K562 (cell line): ENCODE measurements around the gene LAG3. TPM values are rescaled to one million over a fixed set of nuclear protein-coding genes. Genes with fewer than 3 reads are reported as not detected.

Source experiments
- ATAC-seq: fragments of 200-7000 bp; cut with Tn5 transposase; 3 replicates; pipeline ENCODE4 v1.9.1; 2020; ENCODE audit warnings: moderate library complexity
- BruUV-seq: library from RNA; stranded (reverse); fragments of 400-500 nt; replicated peaks from 2 replicates; lab custom pipeline; 2021; lab: Mats Ljungman, UMichigan
- CTCF ChIA-PET: fragments of 300-600 bp; formaldehyde crosslinking; extraction: SDS; loops from one replicate; lab custom pipeline; 2021; ENCODE audit warnings: low intra/inter-chr PET ratio; lab: Yijun Ruan, JAX
- POLR2A ChIA-PET: fragments of 300-600, 350-650 bp; sonication (Branson Sonifier 250); formaldehyde crosslinking; extraction: SDS; loops from one replicate; lab custom pipeline; 2021; ENCODE audit warnings: antibody characterized with exemption, inconsistent platforms; lab: Yijun Ruan, JAX
- DNase-seq, 4 experiments: peaks; one replicate each; pipeline versions ENCODE4 v3.0.0 to v3.0.0-alpha.2; 2011 to 2018; ENCODE audit warnings: low spot score in 3 of 4, mixed read lengths in 3 of 4; ENCODE audit errors: extremely low read depth in 1 of 4
- FAIRE-seq: peaks from 2 replicates; lab custom pipeline; 2011; peaks lifted over from hg19 to GRCh38; lab: Jason Lieb, UNC
- H2AFZ ChIP-seq: 2 replicates; pipeline ENCODE4 v1.6.0; 2011; ENCODE audit warnings: low read depth, low read length, control low read depth, inconsistent platforms
- H3K27ac ChIP-seq: fragments of 200-600 bp; 3 replicates; pipeline ENCODE4 v1.8.0; 2011; ENCODE audit warnings: low read depth, mild to moderate bottlenecking, control low read depth, inconsistent platforms, low read length, moderate library complexity, mixed read lengths; ENCODE audit errors: extremely low read depth
- H3K27me3 ChIP-seq, 2 experiments: fragments of 300-600 bp in 1 of 2; 2 replicates in 1 of 2; 3 replicates in 1 of 2; pipeline versions ENCODE4 v1.6.0 to v1.8.0; 2011; ENCODE audit warnings: inconsistent platforms in 2 of 2, low read length in 2 of 2, mild to moderate bottlenecking in 1 of 2, mixed read lengths in 1 of 2, moderate library complexity in 1 of 2; ENCODE audit not compliant: control insufficient read depth in 2 of 2, insufficient read depth in 2 of 2
- H3K36me3 ChIP-seq: fragments of 300-600 bp; 3 replicates; pipeline ENCODE4 v1.8.0; 2011; ENCODE audit warnings: mild to moderate bottlenecking, low read length, inconsistent platforms; ENCODE audit not compliant: control insufficient read depth, insufficient read depth
- H3K4me1 ChIP-seq, 2 experiments: fragments of 200-600 bp in 1 of 2; replicated peaks in 1 of 2; 2 replicates in 1 of 2; 3 replicates in 1 of 2; pipeline versions ENCODE4 v1.5.1 to v1.8.0; 2011; ENCODE audit warnings: inconsistent platforms in 2 of 2, low read length in 2 of 2, mild to moderate bottlenecking in 1 of 2, mixed read lengths in 1 of 2, moderate library complexity in 1 of 2; ENCODE audit not compliant: control insufficient read depth in 2 of 2, insufficient read depth in 2 of 2
- H3K4me2 ChIP-seq: 2 replicates; pipeline ENCODE4 v1.6.1; 2011; ENCODE audit warnings: low read length, control low read depth, inconsistent platforms, mixed read lengths; ENCODE audit not compliant: insufficient read depth
- H3K4me3 ChIP-seq: fragments of 200-600 bp; sonication (generic), shearing (Covaris generic); 2 replicates; pipeline ENCODE4 v1.5.1; 2016; ENCODE audit warnings: control low read depth, inconsistent platforms
- H3K79me2 ChIP-seq: fragments of 200-600 bp; 3 replicates; pipeline ENCODE4 v1.8.0; 2011; ENCODE audit warnings: low read length, inconsistent platforms; ENCODE audit not compliant: control insufficient read depth, insufficient read depth
- H3K9ac ChIP-seq, 2 experiments: 2 replicates each; pipeline versions ENCODE4 v1.6.0 to v1.6.1; 2011; ENCODE audit warnings: low read depth in 2 of 2, low read length in 2 of 2, control low read depth in 1 of 2, inconsistent platforms in 1 of 2, mild to moderate bottlenecking in 1 of 2, mixed read lengths in 1 of 2; ENCODE audit not compliant: insufficient read depth in 1 of 2
- H3K9me1 ChIP-seq: one replicate; pipeline ENCODE4 v1.6.0; 2011; ENCODE audit warnings: inconsistent platforms, mild to moderate bottlenecking, low read length, moderate library complexity; ENCODE audit not compliant: control insufficient read depth, insufficient read depth
- H3K9me3 ChIP-seq: replicated peaks from 2 replicates; pipeline ENCODE4 v1.5.1; 2011; ENCODE audit warnings: low read depth, low read length, inconsistent platforms; ENCODE audit not compliant: control insufficient read depth, insufficient read depth
- H4K20me1 ChIP-seq: replicated peaks from 2 replicates; pipeline ENCODE4 v1.6.1; 2011; ENCODE audit warnings: low read length, inconsistent platforms, mixed read lengths; ENCODE audit not compliant: control insufficient read depth, insufficient read depth
- ERF ChIP-seq: fragments of 450-650 bp; formaldehyde crosslinking; IDR thresholded peaks from 2 replicates; pipeline ENCODE4 v1.4.0; 2020; ENCODE audit warnings: mild to moderate bottlenecking, mixed read lengths
- NCOA6 ChIP-seq: fragments of 450-650 bp; IDR thresholded peaks from 2 replicates; pipeline ENCODE4 v1.6.1; 2017; ENCODE audit warnings: mild to moderate bottlenecking
- NFYB ChIP-seq: IDR thresholded peaks from 2 replicates; pipeline ENCODE4 v1.6.1; 2011; ENCODE audit warnings: mild to moderate bottlenecking, moderate library complexity; ENCODE audit not compliant: insufficient read length; ENCODE audit errors: extremely low read depth
- SMC3 ChIP-seq: conservative IDR thresholded peaks from 2 replicates; pipeline ENCODE4 v1.6.1; 2011; ENCODE audit warnings: low read depth, low read length, improper control_type of control experiment; ENCODE audit not compliant: insufficient read depth
- SP1 ChIP-seq: sonication (generic); formaldehyde crosslinking; IDR thresholded peaks from 2 replicates; pipeline ENCODE4 v1.8.1; 2022; ENCODE audit warnings: mild to moderate bottlenecking, missing genetic modification reagents
- TEAD4 ChIP-seq, 2 experiments: sonication (generic) in 1 of 2; formaldehyde crosslinking in 1 of 2; IDR thresholded peaks; 2 replicates each; pipeline versions ENCODE4 v1.6.1 to v1.8.0; 2012 to 2022; ENCODE audit warnings: borderline replicate concordance in 1 of 2, inconsistent platforms in 1 of 2, low read length in 1 of 2, mild to moderate bottlenecking in 1 of 2, missing genetic modification reagents in 1 of 2
- ZNF184 ChIP-seq: sonication (generic); formaldehyde crosslinking; IDR thresholded peaks from 2 replicates; pipeline ENCODE4 v1.5.0; 2020; ENCODE audit warnings: missing genetic modification reagents
- WGBS: fragments of 100-300 bp; shearing (Covaris generic); methylation state at CpG from one replicate; pipeline ENCODE4 v1.1.6; 2016; ENCODE audit warnings: low coverage, mixed read lengths; ENCODE audit not compliant: insufficient coverage; ENCODE audit errors: missing lambda C conversion rate; 5-methylcytosine and 5-hydroxymethylcytosine counted together
- in situ Hi-C: fragments of 300-500 bp; cut with MboI; formaldehyde crosslinking; loops from 4 replicates; pipeline ENCODE4 v1.15.0; 2018; ENCODE audit warnings: inconsistent platforms, mixed read lengths
- intact Hi-C: fragments of 100-400 bp; cut with micrococcal nuclease; formaldehyde crosslinking; loops from 2 replicates; pipeline ENCODE4 v1.14.2; 2022
- polyA plus RNA-seq, 8 experiments: library from polyadenylated mRNA; depleted of rRNA in 4 of 8; stranded (reverse) in 5 of 8; unstranded in 3 of 8; fragments of >200 nt; fragmentation: Nextera tagmentation in 2 of 8; fragmentation: Illumina TruSeq in 1 of 8; extraction: Ambion mirVana in 2 of 8; extraction: Trizol in 1 of 8; gene quantifications; 2 replicates each; pipeline versions ENCODE4 v1.2.1 to v1.2.3, GENCODE V29; 2011 to 2014; ENCODE audit warnings: inconsistent platforms in 1 of 8, missing spikeins in 1 of 8
- total RNA-seq, 7 experiments: library from RNA; depleted of rRNA in 6 of 7; stranded (reverse); fragments of >200 nt in 6 of 7; fragmentation: Illumina TruSeq in 2 of 7; extraction: Trizol in 2 of 7; gene quantifications; 2 replicates each; pipeline versions ENCODE4 v1.2.1 to v1.2.3, GENCODE V29; 2011 to 2021; ENCODE audit warnings: low replicate concordance in 1 of 7
- TF ChIP-seq, protein P1 (sequence below), 2 experiments: fragments of 450-650 bp; formaldehyde crosslinking in 1 of 2; IDR thresholded peaks; 2 replicates each; pipeline versions ENCODE4 v1.4.0 to v1.6.1; 2014 to 2020; ENCODE audit warnings: mild to moderate bottlenecking in 2 of 2, borderline replicate concordance in 1 of 2, low read depth in 1 of 2
- TF ChIP-seq, protein P2 (sequence below): fragments of 250-450 bp; sonication (Bioruptor Pico); IDR thresholded peaks from 2 replicates; pipeline ENCODE4 v1.5.0; 2020; ENCODE audit warnings: mild to moderate bottlenecking

Gene LAG3
- total and polyA plus RNA-seq, 9 of the 15 experiments (the other 6 are each of a cell fraction or from before 2014, with no cell fraction given) = 0.07 to 0.66 (median 0.09) TPM; not detected in 1

DNA sequence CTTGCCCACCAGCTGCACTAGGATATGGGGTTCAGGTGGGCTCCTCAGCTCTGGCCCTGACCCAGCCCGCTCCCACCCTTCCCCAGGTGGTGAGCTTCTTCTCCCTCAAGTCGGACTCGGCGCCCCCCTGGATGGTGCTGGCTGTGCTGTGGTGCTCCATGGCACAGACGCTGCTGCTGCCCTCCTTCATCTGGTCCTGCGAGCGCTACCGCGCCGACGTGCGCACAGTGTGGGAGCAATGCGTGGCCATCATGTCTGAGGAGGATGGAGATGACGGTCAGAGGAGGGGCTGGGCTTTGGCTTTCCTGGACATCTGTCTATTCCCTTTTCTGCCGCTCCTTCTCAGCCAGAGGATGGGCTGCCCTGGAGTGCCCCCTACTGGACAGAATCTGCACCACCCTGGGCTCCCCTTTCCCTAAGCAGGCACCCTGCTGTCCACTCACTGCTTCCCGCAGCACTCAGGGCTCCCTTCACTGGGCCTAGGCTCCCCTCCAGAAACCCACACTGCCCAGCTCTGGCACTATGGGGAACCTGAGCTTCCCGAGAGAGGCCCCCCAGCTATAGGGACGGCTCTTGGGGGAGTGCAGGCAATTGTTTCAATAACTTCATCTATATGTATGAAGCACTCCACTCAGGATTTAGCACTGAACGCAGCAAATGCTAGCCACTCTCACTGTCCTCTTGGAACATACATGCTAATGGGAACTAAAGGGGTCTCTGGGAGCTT, 53.2 kb downstream of the LAG3 start:
- peaks cover 0 to 4% of the 10 kb centered on the region in 2 experiments; a peak in 2 of 5 replicates for H3K27me3 ChIP-seq
- H3K9ac ChIP-seq = no peak overlapping the region; a peak in 1 of 4 replicates
- H3K36me3 ChIP-seq = peaks cover 9% of the 10 kb centered on the region; the same call in 1 of the 3 replicates
- H3K9me3 ChIP-seq = no peaks in the 10 kb centered on the region
- ChIA-PET CTCF (interaction anchor here (0.5 to 1.9 kb wide), 5 partner anchors 58 to 258 kb away, joined by 3 to 15 read pairs (median 5); partner anchors contain the start of gene MLF2), POLR2A (no interaction called here)
- no peak overlapping the region for H3K4me2 ChIP-seq
- 0 out of 2 replicates have a peak overlapping the region, but pooled peaks have one; percentile 25 for H2AFZ ChIP-seq
- ATAC-seq (peak; percentile 79), FAIRE-seq (peak; percentile 90), DNase-seq (peak; percentile 75 to 84 (median 81))
- 8% methylated on average over 12 of the region's 19 CpGs for WGBS
- H3K4me3 ChIP-seq = no peak overlapping the region
- peaks cover 19 to 58% of the 10 kb centered on the region in 2 experiments; a peak in 4 of 5 replicates for H3K4me1 ChIP-seq
- H4K20me1 ChIP-seq = no peaks in the 10 kb centered on the region
- no TSS peak for BruUV-seq
- intact Hi-C loops = loop anchor here (1.0 to 10.0 kb wide), 6 partner anchors 48 to 271 kb away; partner anchors contain the start of genes IFFO1, MLF2 and ZNF384
- in situ Hi-C loops = no loop called here
- H3K27ac ChIP-seq = no peak overlapping the region
- H3K79me2 ChIP-seq = peaks cover 24% of the 10 kb centered on the region
- H3K9me1 ChIP-seq = no peaks in the 10 kb centered on the region
- TF ChIP-seq, protein P1, sequence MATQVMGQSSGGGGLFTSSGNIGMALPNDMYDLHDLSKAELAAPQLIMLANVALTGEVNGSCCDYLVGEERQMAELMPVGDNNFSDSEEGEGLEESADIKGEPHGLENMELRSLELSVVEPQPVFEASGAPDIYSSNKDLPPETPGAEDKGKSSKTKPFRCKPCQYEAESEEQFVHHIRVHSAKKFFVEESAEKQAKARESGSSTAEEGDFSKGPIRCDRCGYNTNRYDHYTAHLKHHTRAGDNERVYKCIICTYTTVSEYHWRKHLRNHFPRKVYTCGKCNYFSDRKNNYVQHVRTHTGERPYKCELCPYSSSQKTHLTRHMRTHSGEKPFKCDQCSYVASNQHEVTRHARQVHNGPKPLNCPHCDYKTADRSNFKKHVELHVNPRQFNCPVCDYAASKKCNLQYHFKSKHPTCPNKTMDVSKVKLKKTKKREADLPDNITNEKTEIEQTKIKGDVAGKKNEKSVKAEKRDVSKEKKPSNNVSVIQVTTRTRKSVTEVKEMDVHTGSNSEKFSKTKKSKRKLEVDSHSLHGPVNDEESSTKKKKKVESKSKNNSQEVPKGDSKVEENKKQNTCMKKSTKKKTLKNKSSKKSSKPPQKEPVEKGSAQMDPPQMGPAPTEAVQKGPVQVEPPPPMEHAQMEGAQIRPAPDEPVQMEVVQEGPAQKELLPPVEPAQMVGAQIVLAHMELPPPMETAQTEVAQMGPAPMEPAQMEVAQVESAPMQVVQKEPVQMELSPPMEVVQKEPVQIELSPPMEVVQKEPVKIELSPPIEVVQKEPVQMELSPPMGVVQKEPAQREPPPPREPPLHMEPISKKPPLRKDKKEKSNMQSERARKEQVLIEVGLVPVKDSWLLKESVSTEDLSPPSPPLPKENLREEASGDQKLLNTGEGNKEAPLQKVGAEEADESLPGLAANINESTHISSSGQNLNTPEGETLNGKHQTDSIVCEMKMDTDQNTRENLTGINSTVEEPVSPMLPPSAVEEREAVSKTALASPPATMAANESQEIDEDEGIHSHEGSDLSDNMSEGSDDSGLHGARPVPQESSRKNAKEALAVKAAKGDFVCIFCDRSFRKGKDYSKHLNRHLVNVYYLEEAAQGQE (IDR thresholded peaks at IDR 0.05; ENCODE audit: borderline replicate concordance) = peak; percentile 74
- TF ChIP-seq, protein P1 (CRISPR knock-in tag; IDR thresholded peaks at IDR 0.05; ENCODE audit: low read depth) = no peak
- TF ChIP-seq NCOA6 (no peak), ZNF184 (CRISPR knock-in tag) (no peak), ERF (CRISPR knock-in tag) (no peak), SP1 (CRISPR knock-in tag) (peak; percentile 43; the same call in 1 of the 2 replicates), NFYB (no peak), TEAD4 (IDR thresholded peaks at IDR 0.05; ENCODE audit: low read length) (peak; percentile 47; the same call in 1 of the 2 replicates), TEAD4 (CRISPR knock-in tag; IDR thresholded peaks at IDR 0.05; ENCODE audit: borderline replicate concordance) (no peak), SMC3 (peak; percentile 73)
- TF ChIP-seq, protein P2, sequence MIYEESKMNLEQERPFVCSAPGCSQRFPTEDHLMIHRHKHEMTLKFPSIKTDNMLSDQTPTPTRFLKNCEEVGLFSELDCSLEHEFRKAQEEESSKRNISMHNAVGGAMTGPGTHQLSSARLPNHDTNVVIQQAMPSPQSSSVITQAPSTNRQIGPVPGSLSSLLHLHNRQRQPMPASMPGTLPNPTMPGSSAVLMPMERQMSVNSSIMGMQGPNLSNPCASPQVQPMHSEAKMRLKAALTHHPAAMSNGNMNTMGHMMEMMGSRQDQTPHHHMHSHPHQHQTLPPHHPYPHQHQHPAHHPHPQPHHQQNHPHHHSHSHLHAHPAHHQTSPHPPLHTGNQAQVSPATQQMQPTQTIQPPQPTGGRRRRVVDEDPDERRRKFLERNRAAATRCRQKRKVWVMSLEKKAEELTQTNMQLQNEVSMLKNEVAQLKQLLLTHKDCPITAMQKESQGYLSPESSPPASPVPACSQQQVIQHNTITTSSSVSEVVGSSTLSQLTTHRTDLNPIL = no peak
